HG02678 (cell line): ENCODE results near the gene SOX12.
"Not testable (repeated sequence)": the region's sequence is repeated elsewhere in the genome, so short reads cannot be mapped to it uniquely, and the experiment has no call there.

Source experiments
- ATAC-seq: cut with Tn5 transposase; IDR thresholded peaks from one replicate; pipeline ENCODE4 v1.9.1; 2021; ENCODE audit warnings: mild to moderate bottlenecking, moderate library complexity; ENCODE audit not compliant: unreplicated experiment

The SOX12 gene

GRCh38 chr20:362271-363254 lies 37.2 kb downstream of the SOX12 start:
- no peak for ATAC-seq

GRCh38 chr20:363319-364078 lies 38.1 kb downstream of the SOX12 start:
- no peak for ATAC-seq

- ATAC-seq: no peak
These were observed 39.8 kb downstream of the SOX12 start for GRCh38 chr20:364905-365794.

- ATAC-seq: no peak
These were observed 40.8 kb downstream of the SOX12 start for GRCh38 chr20:366041-366718.

- no peak for ATAC-seq
These were observed 41.5 kb downstream of the SOX12 start for GRCh38 chr20:366719-367485.

- ATAC-seq: no peak
These were observed 42.1 kb downstream of the SOX12 start for GRCh38 chr20:367486-367887.

GRCh38 chr20:368915-369314 lies 43.6 kb downstream of the SOX12 start:
- ATAC-seq: no peak

GRCh38 chr20:370151-370600 lies 44.8 kb downstream of the SOX12 start:
- ATAC-seq: no peak

GRCh38 chr20:370977-371754 lies 45.8 kb downstream of the SOX12 start:
- ATAC-seq: no peak

GRCh38 chr20:371755-372542 lies 46.6 kb downstream of the SOX12 start:
- ATAC-seq: no peak

GRCh38 chr20:372543-373082 lies 47.3 kb downstream of the SOX12 start:
- not testable (repeated sequence) for ATAC-seq

GRCh38 chr20:373171-373890 lies 48.0 kb downstream of the SOX12 start:
- no peak for ATAC-seq

- ATAC-seq: no peak
These were observed 50.0 kb downstream of the SOX12 start for GRCh38 chr20:375265-375889.

- no peak for ATAC-seq
These were observed 50.7 kb downstream of the SOX12 start for GRCh38 chr20:376089-376488.

GRCh38 chr20:376750-377149 lies 51.4 kb downstream of the SOX12 start:
- no peak for ATAC-seq

- not testable (repeated sequence) for ATAC-seq
These were observed 52.2 kb downstream of the SOX12 start for GRCh38 chr20:377578-377977.

GRCh38 chr20:378961-379336 lies 53.6 kb downstream of the SOX12 start:
- no peak for ATAC-seq
